ENCODE data around the gene SLC23A1. TPM values are rescaled to one million over a fixed set of nuclear protein-coding genes. Genes with fewer than 3 reads are reported as not detected.
"Not testable (repeated sequence)": the region's sequence is repeated elsewhere in the genome, so short reads cannot be mapped to it uniquely, and the experiment has no call there.

SLC23A1 gene
- total RNA-seq, 3 donors from 2014 or later (not counting 1 experiment from before 2014, with no cell fraction given) = not detected

- no peaks in the 10 kb centered on the region for H3K36me3 Mint-ChIP-seq
- intact Hi-C loops (cut with micrococcal nuclease) = no loop called here
- WGBS (ENCODE audit: insufficient coverage) = 88% methylated on average over 6 of the region's 6 CpGs
- H3K4me1 Mint-ChIP-seq = no peaks in the 10 kb centered on the region
- no peak overlapping the region for H3K4me3 ChIP-seq (ENCODE audit: low read length)
- no peaks in the 10 kb centered on the region for H3K27me3 ChIP-seq (ENCODE audit: control insufficient read depth, insufficient read depth, low read length)
- no peak overlapping the region for H3K4me3 Mint-ChIP-seq
- no peaks in the 10 kb centered on the region for H3K9me3 Mint-ChIP-seq
- no peaks in the 10 kb centered on the region for H3K36me3 ChIP-seq (ENCODE audit: control insufficient read depth, insufficient read depth, low read length)
- ATAC-seq = no peak
- no peaks in the 10 kb centered on the region for H3K9me3 ChIP-seq (ENCODE audit: control insufficient read depth, insufficient read depth, low read length)
- TF ChIP-seq, protein P1, sequence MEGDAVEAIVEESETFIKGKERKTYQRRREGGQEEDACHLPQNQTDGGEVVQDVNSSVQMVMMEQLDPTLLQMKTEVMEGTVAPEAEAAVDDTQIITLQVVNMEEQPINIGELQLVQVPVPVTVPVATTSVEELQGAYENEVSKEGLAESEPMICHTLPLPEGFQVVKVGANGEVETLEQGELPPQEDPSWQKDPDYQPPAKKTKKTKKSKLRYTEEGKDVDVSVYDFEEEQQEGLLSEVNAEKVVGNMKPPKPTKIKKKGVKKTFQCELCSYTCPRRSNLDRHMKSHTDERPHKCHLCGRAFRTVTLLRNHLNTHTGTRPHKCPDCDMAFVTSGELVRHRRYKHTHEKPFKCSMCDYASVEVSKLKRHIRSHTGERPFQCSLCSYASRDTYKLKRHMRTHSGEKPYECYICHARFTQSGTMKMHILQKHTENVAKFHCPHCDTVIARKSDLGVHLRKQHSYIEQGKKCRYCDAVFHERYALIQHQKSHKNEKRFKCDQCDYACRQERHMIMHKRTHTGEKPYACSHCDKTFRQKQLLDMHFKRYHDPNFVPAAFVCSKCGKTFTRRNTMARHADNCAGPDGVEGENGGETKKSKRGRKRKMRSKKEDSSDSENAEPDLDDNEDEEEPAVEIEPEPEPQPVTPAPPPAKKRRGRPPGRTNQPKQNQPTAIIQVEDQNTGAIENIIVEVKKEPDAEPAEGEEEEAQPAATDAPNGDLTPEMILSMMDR (IDR thresholded peaks at IDR 0.05) = no peak
- H3K27ac Mint-ChIP-seq = no peak overlapping the region
- DNase-seq = no peak
- no peaks in the 10 kb centered on the region for H3K27me3 Mint-ChIP-seq (ENCODE audit: low read depth in 2 of 2)
- no peaks in the 10 kb centered on the region for H3K4me1 ChIP-seq (ENCODE audit: control insufficient read depth, insufficient read depth, low read length)
- no peak overlapping the region for H3K27ac ChIP-seq (ENCODE audit: low read length)
Measured at GRCh38 chr5:139410121-139410992, 27.3 kb upstream of the SLC23A1 start.

- ATAC-seq; H3K4me1 ChIP-seq (ENCODE audit: control insufficient read depth, insufficient read depth, low read length); H3K4me3 ChIP-seq (ENCODE audit: low read length); H3K27ac ChIP-seq (ENCODE audit: low read length); H3K36me3 Mint-ChIP-seq; H3K27me3 Mint-ChIP-seq (ENCODE audit: low read depth in 2 of 2); H3K9me3 ChIP-seq (ENCODE audit: control insufficient read depth, insufficient read depth, low read length); H3K27me3 ChIP-seq (ENCODE audit: control insufficient read depth, insufficient read depth, low read length); H3K9me3 Mint-ChIP-seq; intact Hi-C loops (cut with micrococcal nuclease); DNase-seq; H3K36me3 ChIP-seq (ENCODE audit: control insufficient read depth, insufficient read depth, low read length); H3K4me1 Mint-ChIP-seq; H3K4me3 Mint-ChIP-seq; H3K27ac Mint-ChIP-seq: not testable (repeated sequence)
- WGBS (ENCODE audit: insufficient coverage) = 100% methylated on average over 2 of the region's 5 CpGs
Measured at GRCh38 chr5:139409116-139409515, 26.0 kb upstream of the SLC23A1 start.

- intact Hi-C loops (cut with micrococcal nuclease) = no loop called here
- H3K9me3 Mint-ChIP-seq = no peaks in the 10 kb centered on the region
- H3K4me3 Mint-ChIP-seq = no peak overlapping the region
- TF ChIP-seq, protein P1 (IDR thresholded peaks at IDR 0.05) = no peak
- Histone ChIP-seq H3K36me3 (ENCODE audit: control insufficient read depth, insufficient read depth, low read length) (no peaks in the 10 kb centered on the region), H3K27me3 (ENCODE audit: control insufficient read depth, insufficient read depth, low read length) (no peaks in the 10 kb centered on the region), H3K9me3 (ENCODE audit: control insufficient read depth, insufficient read depth, low read length) (no peaks in the 10 kb centered on the region), H3K4me3 (ENCODE audit: low read length) (no peak overlapping the region), H3K27ac (ENCODE audit: low read length) (no peak overlapping the region), H3K4me1 (ENCODE audit: control insufficient read depth, insufficient read depth, low read length) (peaks cover 14% of the 10 kb centered on the region)
- 100% methylated on average over 2 of the region's 7 CpGs for WGBS (ENCODE audit: insufficient coverage)
- no peak overlapping the region for H3K27ac Mint-ChIP-seq
- no peak for ATAC-seq
- DNase-seq = no peak
- no peaks in the 10 kb centered on the region for H3K27me3 Mint-ChIP-seq (ENCODE audit: low read depth in 2 of 2)
- H3K36me3 Mint-ChIP-seq = no peaks in the 10 kb centered on the region
- H3K4me1 Mint-ChIP-seq = peaks cover 15% of the 10 kb centered on the region in 2 donors
Measured at GRCh38 chr5:139408191-139408590, 25.1 kb upstream of the SLC23A1 start.

DNA sequence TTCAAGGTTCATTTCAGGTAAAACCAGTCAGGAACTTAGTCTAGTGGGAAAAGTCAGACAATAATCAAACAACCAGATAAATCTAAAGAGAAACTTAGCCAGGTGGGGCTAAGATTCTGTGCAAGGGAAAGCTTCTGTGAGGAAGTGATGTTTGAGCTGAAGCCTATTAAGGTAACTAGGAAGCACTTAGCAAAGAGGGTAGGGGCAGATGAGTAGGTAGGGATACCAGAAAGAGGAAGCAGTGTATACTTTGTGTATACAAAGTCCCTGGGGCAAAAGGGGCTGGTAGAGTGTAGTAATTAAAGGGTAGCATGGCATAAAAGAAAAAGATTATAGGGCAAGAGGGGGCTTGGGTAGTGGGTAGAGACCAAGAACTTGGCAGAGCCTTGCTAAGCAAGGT lies 24.4 kb upstream of the SLC23A1 start:
- intact Hi-C loops (cut with micrococcal nuclease) = no loop called here
- Mint-ChIP-seq H3K27me3 (ENCODE audit: low read depth in 2 of 2) (no peaks in the 10 kb centered on the region), H3K27ac (no peak overlapping the region), H3K9me3 (no peaks in the 10 kb centered on the region), H3K4me1 (peaks cover 22% of the 10 kb centered on the region in 2 donors), H3K36me3 (no peaks in the 10 kb centered on the region), H3K4me3 (no peak overlapping the region)
- H3K4me1 ChIP-seq (ENCODE audit: control insufficient read depth, insufficient read depth, low read length) = peaks cover 20% of the 10 kb centered on the region
- H3K36me3 ChIP-seq (ENCODE audit: control insufficient read depth, insufficient read depth, low read length) = no peaks in the 10 kb centered on the region
- no peak overlapping the region for H3K4me3 ChIP-seq (ENCODE audit: low read length)
- no peaks in the 10 kb centered on the region for H3K9me3 ChIP-seq (ENCODE audit: control insufficient read depth, insufficient read depth, low read length)
- ATAC-seq (no peak), DNase-seq (no peak)
- peak overlapping the region; percentile 1 for H3K27ac ChIP-seq (ENCODE audit: low read length)
- no peaks in the 10 kb centered on the region for H3K27me3 ChIP-seq (ENCODE audit: control insufficient read depth, insufficient read depth, low read length)
- TF ChIP-seq, protein P1 (IDR thresholded peaks at IDR 0.05) = no peak
